GM19043 (cell line): ENCODE data around the gene C14orf39.

Source experiments
- ATAC-seq: cut with Tn5 transposase; IDR thresholded peaks from one replicate; pipeline ENCODE4 v1.9.1; 2021; ENCODE audit warnings: low read depth; ENCODE audit not compliant: unreplicated experiment

The C14orf39 gene

GRCh38 chr14:60485598-60486251 is at the start of gene C14orf39:
Gene C14orf39 (minus strand): TSS chr14:60486063. CDS start chr14:60485078, 985 bp downstream.
- ATAC-seq = no peak

- ATAC-seq = no peak
Measured at GRCh38 chr14:60532442-60532841, 46.6 kb upstream of the C14orf39 start.

GRCh38 chr14:60515511-60516289 is 29.8 kb upstream of the C14orf39 start:
- no peak for ATAC-seq

- ATAC-seq = no peak
Measured at GRCh38 chr14:60514741-60515491, 29.1 kb upstream of the C14orf39 start.

- no peak for ATAC-seq
Measured at GRCh38 chr14:60514378-60514740, 28.5 kb upstream of the C14orf39 start.

- ATAC-seq = no peak
Measured at GRCh38 chr14:60512973-60513571, 27.2 kb upstream of the C14orf39 start.

- ATAC-seq = no peak
Measured at GRCh38 chr14:60512126-60512525, 26.3 kb upstream of the C14orf39 start.

GRCh38 chr14:60510951-60511599 is 25.2 kb upstream of the C14orf39 start:
- no peak for ATAC-seq

- no peak for ATAC-seq
Measured at GRCh38 chr14:60510254-60510950, 24.5 kb upstream of the C14orf39 start.

GRCh38 chr14:60509438-60510253 is 23.8 kb upstream of the C14orf39 start:
- ATAC-seq = no peak

GRCh38 chr14:60508707-60509437 is 23.0 kb upstream of the C14orf39 start, which contains the start of gene SIX6:
Gene SIX6 (plus strand): TSS chr14:60509146. CDS start chr14:60509399, 253 bp downstream.
- ATAC-seq = no peak

GRCh38 chr14:60508363-60508706 is 22.5 kb upstream of the C14orf39 start:
- ATAC-seq = no peak

GRCh38 chr14:60506985-60507829 is 21.3 kb upstream of the C14orf39 start:
- ATAC-seq = no peak

GRCh38 chr14:60506462-60506984 is 20.7 kb upstream of the C14orf39 start:
- ATAC-seq = no peak

GRCh38 chr14:60506010-60506409 is 20.1 kb upstream of the C14orf39 start:
- no peak for ATAC-seq

- no peak for ATAC-seq
Measured at GRCh38 chr14:60505448-60505847, 19.6 kb upstream of the C14orf39 start.

GRCh38 chr14:60502541-60502940 is 16.7 kb upstream of the C14orf39 start:
- no peak for ATAC-seq
